ENCODE measurements around the gene UNC13C.

GRCh38 chr15:54644796-54645195 is 666.6 kb downstream of the UNC13C start:
- TF ChIP-seq CTCF (IDR thresholded peaks at IDR 0.05) = no peak
- no peak for TF ChIP-seq POLR2A (IDR thresholded peaks at IDR 0.05)
